HG03066 (cell line): ENCODE data around the gene CDC42BPB.

Experiments
- ATAC-seq: cut with Tn5 transposase; IDR thresholded peaks from one replicate; pipeline ENCODE4 v1.9.1; 2021; ENCODE audit warnings: low read depth; ENCODE audit not compliant: unreplicated experiment

The CDC42BPB gene

DNA sequence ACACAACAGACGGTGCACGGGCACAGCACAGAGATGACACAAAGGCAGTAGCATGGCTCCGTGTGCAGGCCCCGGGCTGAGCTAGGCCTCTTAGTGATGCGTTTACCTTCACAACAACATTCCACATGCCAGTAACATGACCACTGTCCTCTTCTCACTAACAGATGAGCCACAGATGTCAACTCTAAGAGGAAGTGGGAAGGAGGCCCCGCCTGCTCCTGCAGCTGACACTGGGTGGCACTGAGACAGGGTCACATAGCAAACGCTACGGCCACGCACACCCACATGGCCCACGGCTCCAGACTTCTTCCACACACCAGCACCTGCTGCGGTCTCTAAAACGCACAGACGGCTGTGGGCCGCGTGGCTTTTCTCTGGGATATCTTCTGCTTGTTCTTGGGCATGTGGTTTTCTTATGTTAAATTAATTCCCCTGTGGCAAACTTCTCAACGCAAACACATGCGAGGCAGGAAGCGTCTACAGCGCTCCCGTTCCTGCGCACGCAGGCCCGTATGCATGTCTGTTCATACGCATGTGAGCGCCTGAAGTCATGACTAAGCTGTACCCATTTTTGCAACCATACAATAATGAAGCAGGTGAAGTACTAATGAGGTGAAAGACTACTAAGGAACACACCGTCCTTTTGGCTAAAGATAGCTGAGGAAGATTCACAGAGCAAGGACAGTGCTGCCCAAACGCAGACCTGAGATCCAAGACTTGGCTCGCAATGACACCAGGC, 108.1 kb downstream of the CDC42BPB start:
- ATAC-seq: no peak

DNA sequence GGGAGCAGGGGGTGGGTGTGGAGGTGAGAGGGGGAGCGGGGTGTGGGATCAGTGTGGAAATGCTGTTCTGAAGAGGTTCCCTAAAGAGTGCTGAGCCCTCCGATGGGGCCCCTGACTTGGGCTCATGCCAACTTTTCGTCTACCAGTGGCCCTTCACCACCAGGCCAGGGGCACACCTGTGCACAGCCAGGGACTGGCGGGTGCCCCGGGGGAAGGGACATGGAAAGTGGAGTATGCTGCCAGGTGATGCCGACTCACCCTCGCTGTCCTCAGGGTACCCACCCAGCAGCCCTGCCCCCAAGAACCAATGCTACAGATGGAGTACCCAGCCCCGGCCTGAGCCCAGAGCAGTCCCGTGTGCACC, 108.7 kb downstream of the CDC42BPB start:
- ATAC-seq: no peak

DNA sequence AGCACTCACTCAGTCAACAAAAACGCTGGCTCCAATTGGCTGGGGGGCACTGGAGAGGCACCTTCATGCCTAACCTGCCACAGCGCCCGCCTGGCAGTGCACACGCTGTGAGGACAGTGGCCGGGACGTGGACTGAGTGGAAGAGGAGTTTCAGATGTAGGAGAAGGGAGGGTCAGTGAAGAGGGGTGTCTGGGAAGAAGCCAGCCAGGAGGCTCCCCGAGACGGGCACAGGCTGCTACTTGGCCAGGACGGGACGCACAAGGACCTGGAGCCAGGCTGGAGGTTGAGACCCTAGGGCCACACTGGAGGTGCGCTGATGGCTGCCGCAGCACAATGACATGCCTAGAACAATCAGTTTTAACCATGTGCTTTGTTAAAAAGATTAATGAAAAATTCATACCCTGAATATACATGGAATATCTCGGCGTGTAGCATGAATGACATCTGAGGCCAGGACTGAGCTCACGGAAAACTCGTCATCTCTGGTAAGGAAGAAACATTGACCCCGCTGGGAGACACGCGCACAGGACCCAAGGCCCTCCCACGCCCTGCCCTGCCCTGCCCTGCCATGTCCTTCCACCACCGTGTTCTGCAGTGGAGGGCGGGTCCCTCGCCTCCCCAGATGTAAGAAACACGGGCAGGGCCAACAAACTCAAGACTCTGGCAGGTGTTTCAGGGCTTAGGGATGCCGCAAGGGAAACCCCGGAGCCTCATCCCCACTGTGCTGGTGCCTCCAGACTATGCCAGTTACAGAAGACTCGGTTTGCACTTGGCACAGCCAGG, 109.8 kb downstream of the CDC42BPB start:
- ATAC-seq: no peak

DNA sequence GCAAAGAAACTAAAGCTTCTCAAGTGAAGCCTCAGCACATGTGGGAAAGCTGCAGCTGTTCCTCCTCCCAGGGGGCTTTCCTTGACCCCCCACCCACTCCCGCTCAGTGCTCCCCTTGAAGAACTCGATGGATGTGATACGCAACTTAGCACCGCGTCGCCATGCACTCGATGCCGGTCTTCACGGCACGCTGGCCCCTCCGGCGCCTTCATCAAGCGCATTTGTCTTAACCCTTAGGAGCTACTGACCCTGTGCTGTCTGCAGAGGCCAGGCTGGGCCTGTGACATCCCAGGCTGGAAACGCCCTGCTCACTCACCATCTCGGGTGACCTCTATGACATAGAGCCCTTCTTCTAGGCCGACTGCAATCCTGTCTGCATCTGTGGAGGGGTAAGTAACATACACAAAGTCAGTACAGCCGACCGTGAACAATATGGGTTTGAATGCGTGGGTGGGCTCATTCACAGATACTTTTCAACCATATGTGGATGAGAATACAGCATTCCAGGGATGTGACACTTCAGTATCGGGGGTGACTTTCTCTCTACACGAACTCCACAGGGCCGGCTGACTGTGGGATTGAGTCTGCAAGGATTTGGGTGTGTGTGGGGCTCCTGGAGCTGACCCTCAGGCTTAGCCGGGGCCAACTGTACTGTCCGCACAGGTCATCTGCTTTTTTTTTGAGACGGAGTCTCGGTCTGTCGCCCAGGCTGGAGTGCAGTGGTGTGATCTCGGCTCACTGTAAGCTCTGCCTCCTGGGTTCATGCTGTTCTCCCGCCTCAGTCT, 111.8 kb downstream of the CDC42BPB start:
- ATAC-seq: no peak

DNA sequence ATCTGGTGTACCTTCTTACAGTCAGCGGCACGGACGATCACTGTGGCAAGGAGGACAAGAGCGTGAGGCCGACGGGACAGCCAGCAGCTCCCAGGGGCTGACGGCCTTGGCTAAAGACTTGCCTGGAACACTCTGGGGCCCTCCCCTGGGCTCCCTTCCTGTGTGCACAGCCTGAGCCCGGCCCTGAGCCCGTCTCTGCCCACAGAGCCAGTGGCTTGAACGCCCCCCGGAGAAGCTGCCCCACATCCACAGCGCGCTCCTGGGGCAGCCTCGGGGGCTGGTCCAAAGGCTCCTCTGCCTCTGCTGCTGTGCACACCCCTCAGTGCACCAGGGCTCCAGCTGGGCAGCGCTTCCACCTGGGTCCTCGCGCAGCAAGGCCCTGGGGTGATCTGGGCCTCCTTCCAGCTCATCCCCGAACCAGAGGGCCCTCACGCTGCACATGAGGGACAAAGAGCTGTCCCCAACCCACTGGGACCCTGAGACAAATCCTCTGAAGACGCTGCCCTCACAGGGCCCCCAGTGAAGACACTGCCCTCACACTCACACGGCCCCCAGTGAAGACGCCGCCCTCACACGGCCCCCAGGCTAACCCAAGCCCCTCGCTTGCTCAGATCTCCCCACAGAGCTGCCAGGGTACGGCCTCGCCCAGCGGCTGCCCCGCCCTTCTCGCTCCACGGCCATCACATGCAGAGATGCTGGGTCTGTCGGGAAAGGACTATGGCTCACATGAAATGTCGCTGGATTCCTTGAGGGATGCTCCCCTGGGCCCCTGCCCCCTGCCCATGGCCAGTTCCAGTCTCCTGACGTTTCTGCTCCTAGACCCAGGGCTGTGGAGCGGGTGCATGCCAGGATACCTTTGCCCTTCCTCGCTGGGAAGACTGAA, 112.7 kb downstream of the CDC42BPB start:
- no peak for ATAC-seq

- no peak for ATAC-seq
These were observed 113.4 kb downstream of the CDC42BPB start for GRCh38 chr14:102943979-102944378.

- no peak for ATAC-seq
These were observed 113.9 kb downstream of the CDC42BPB start for GRCh38 chr14:102943454-102943853.

- no peak for ATAC-seq
These were observed 115.3 kb downstream of the CDC42BPB start for GRCh38 chr14:102942069-102942468.

DNA sequence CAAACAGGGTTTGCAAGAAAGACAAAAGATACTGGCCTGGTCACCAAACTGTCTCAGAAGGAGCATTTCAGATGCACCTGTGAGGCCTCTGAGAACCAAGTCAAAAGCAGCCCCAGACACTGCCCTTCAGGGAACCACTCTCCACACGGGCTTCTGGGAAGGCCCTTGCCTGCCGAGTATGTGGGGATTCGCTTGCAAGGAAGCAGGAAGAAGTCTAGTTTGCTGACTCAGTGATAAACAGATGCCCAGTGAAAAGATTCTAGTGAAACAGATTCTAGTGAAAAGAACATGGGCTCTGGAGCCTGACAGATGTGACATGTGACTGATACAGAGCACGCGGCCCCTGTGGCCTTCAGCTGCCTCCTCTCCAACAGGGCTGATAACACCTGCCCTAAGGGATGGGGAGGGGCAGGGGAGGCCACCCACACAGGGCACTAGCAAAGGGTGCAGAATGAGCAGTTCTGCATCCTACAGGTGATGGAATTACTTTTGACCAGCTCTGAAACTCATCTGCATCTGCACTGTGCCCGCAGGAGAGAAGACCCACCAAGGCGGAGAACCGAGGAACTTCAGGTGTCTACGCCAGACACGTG, 115.8 kb downstream of the CDC42BPB start:
- ATAC-seq: no peak

DNA sequence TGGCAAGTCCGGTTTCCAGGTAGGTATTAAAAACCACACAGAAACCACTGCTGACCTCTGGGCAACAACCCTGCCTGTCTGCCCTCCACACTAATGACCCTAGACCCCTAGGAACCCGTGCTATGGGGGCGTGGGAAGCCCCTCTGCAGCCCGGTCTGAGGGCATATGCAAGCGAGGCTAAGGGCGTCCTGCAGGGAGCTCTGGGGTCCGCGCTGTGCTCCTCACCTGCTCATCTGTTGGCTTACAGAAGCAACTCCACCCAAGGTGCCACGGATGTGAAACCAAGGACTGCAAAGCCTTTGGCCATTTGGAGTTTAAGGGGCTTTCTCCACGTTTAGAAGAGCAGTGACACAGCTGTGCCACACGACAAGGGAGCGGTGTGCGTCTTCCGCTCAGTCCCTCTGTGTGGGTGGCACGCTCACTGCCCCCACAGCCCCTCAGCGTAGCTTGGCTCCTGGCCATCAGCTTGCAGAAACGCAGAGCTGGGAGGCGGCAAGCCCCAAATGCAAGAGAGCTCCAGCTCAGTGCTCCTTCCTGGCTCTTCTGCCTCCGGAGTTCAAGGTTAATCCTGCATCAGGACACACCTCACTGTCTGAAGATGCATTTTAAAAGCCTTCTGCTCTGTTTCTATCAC, 116.5 kb downstream of the CDC42BPB start:
- ATAC-seq: no peak

GRCh38 chr14:102939820-102940561, 117.4 kb downstream of the CDC42BPB start:
- no peak for ATAC-seq

DNA sequence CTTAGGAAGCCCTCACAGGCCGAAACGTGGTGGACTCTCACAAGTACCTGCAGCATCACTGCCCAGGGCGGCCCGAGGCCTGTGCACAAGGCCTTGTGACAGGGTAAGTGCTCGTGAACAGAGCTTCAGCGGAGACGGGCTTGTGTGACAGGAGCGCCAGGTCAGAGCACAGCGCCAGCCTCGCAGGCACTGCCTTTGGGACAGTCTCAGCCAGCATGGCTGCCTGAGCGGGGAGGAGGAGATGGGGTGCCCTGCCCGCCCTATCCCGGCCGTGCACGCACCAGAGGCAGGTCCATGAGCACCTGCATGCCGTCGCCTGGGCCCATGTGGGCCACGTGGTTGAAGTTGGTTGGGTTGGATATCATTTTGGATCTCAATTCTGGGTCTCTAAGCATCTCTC, 118.0 kb downstream of the CDC42BPB start:
- no peak for ATAC-seq

DNA sequence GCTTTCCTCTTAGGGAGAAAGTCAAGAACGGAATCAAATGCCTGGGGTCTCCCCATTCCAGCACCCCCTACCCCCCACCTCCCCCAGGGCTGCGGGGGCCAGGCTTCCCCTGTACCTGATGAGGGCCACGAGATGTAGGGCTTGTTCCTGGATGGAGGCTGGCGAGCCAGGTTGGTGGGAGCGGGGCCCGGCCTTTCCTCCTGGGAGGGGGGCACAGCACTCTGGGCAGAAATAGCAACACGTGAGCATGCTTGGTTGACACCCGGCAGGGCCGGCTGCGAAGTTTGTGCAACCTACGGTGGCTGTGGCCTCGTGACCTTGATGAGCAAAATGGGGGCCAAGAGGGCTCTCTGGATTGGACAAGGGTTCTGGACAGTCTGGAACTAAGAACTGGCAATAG, 119.2 kb downstream of the CDC42BPB start:
- no peak for ATAC-seq

GRCh38 chr14:102937331-102938175, 119.8 kb downstream of the CDC42BPB start:
- ATAC-seq: no peak

GRCh38 chr14:102935756-102936155, 121.6 kb downstream of the CDC42BPB start:
- ATAC-seq: no peak

- ATAC-seq: no peak
These were observed 123.6 kb downstream of the CDC42BPB start for GRCh38 chr14:102933618-102934231.

GRCh38 chr14:102932484-102933248, 124.7 kb downstream of the CDC42BPB start:
- no peak for ATAC-seq
